H1 (cell line): ENCODE measurements around the gene TMEM45B. TPM values are rescaled to one million over a fixed set of nuclear protein-coding genes. Genes with fewer than 3 reads are reported as not detected.

Experiments
- CTCF ChIA-PET: fragments of 300-600 bp; sonication (Branson Sonifier 250); formaldehyde crosslinking; loops from one replicate; lab custom pipeline; 2021; ENCODE audit not compliant: partially characterized antibody; lab: Charles Lee
- POLR2A ChIA-PET: fragments of 300-600 bp; sonication (Branson Sonifier 250); formaldehyde crosslinking; loops from one replicate; lab custom pipeline; 2021; ENCODE audit warnings: inconsistent platforms; ENCODE audit not compliant: partially characterized antibody; lab: Charles Lee
- DNase-seq, 2 experiments: peaks; one replicate each; pipeline versions ENCODE4 v3.0.0 to v3.0.0-alpha.2; 2010 to 2022; ENCODE audit warnings: low spot score in 2 of 2, low read depth in 1 of 2, mixed read lengths in 1 of 2
- FAIRE-seq: peaks from 2 replicates; lab custom pipeline; 2011; peaks lifted over from hg19 to GRCh38; lab: Jason Lieb, UNC
- H2AFZ ChIP-seq: 2 replicates; pipeline ENCODE4 v1.8.1; 2012; ENCODE audit warnings: low read length, inconsistent platforms
- H2AK5ac ChIP-seq: 2 replicates; pipeline ENCODE4 v1.6.1; 2013; ENCODE audit warnings: low read depth, low read length
- H2BK120ac ChIP-seq: replicated peaks from 2 replicates; pipeline ENCODE3; 2013; ENCODE audit warnings: low read depth, low read length, inconsistent platforms
- H2BK12ac ChIP-seq: 2 replicates; pipeline ENCODE4 v1.6.1; 2013; ENCODE audit warnings: low read depth, low read length
- H2BK15ac ChIP-seq: 2 replicates; pipeline ENCODE4 v1.6.1; 2013; ENCODE audit warnings: low read length
- H2BK20ac ChIP-seq: 2 replicates; pipeline ENCODE4 v1.6.1; 2013; ENCODE audit warnings: low read length
- H2BK5ac ChIP-seq: 2 replicates; pipeline ENCODE4 v1.6.1; 2013; ENCODE audit warnings: low read depth, low read length
- H3K14ac ChIP-seq: 2 replicates; pipeline ENCODE4 v1.6.1; 2013; ENCODE audit warnings: inconsistent platforms; ENCODE audit not compliant: insufficient read length
- H3K18ac ChIP-seq: 2 replicates; pipeline ENCODE4 v1.6.1; 2013; ENCODE audit warnings: low read length; ENCODE audit errors: extremely low read depth
- H3K23ac ChIP-seq: 2 replicates; pipeline ENCODE4 v1.6.1; 2013; ENCODE audit warnings: inconsistent platforms; ENCODE audit not compliant: insufficient read length
- H3K23me2 ChIP-seq: 2 replicates; pipeline ENCODE4 v1.6.1; 2013; ENCODE audit warnings: low read depth, low read length
- H3K27ac ChIP-seq: 2 replicates; pipeline ENCODE4 v1.6.1; 2011; ENCODE audit warnings: low read depth, low read length, inconsistent platforms
- H3K27me3 ChIP-seq, 4 experiments: replicated peaks in 1 of 4; 1 replicate in 1 of 4; 2 replicates in 3 of 4; pipeline versions ENCODE4 v1.6.1 to v1.8.1; 2011 to 2013; ENCODE audit warnings: low read length in 3 of 4, mild to moderate bottlenecking in 3 of 4, inconsistent platforms in 2 of 4, mixed read lengths in 2 of 4, moderate library complexity in 1 of 4; ENCODE audit not compliant: control insufficient read depth in 3 of 4, insufficient read depth in 3 of 4; ENCODE audit errors: extremely low read depth in 1 of 4
- H3K36me3 ChIP-seq, 4 experiments: 2 replicates each; pipeline versions ENCODE4 v1.6.1 to v1.8.1; 2011 to 2013; ENCODE audit warnings: mild to moderate bottlenecking in 4 of 4, low read length in 3 of 4, moderate library complexity in 2 of 4, control low read depth in 1 of 4, inconsistent platforms in 1 of 4; ENCODE audit not compliant: insufficient read depth in 4 of 4, control insufficient read depth in 2 of 4
- H3K4ac ChIP-seq: replicated peaks from 2 replicates; pipeline ENCODE3; 2013; ENCODE audit warnings: low read length, low read depth, mixed read lengths, inconsistent platforms; ENCODE audit not compliant: insufficient read length
- H3K4me1 ChIP-seq, 4 experiments: replicated peaks in 1 of 4; 1 replicate in 1 of 4; 2 replicates in 3 of 4; pipeline versions ENCODE4 v1.6.1 to v1.8.1; 2011 to 2013; ENCODE audit warnings: low read length in 3 of 4, inconsistent platforms in 2 of 4, mixed read lengths in 1 of 4; ENCODE audit not compliant: insufficient read depth in 4 of 4, control insufficient read depth in 3 of 4
- H3K4me2 ChIP-seq, 2 experiments: 2 replicates each; pipeline versions ENCODE4 v1.6.1 to v1.8.1; 2011 to 2013; ENCODE audit warnings: low read depth in 2 of 2, low read length in 2 of 2, control low read depth in 1 of 2, inconsistent platforms in 1 of 2, mild to moderate bottlenecking in 1 of 2; ENCODE audit not compliant: insufficient read depth in 1 of 2
- H3K4me3 ChIP-seq, 4 experiments: fragments of 200-600, 300-600 bp in 1 of 4; sonication (generic), shearing (Covaris generic), sonication (Bioruptor Twin) in 1 of 4; 2 replicates each; pipeline versions ENCODE4 v1.5.1 to v1.8.1; 2011 to 2016; ENCODE audit warnings: low read length in 4 of 4, low read depth in 3 of 4, control low read depth in 2 of 4, inconsistent platforms in 2 of 4, mild to moderate bottlenecking in 2 of 4, mixed read lengths in 1 of 4, moderate library complexity in 1 of 4; ENCODE audit not compliant: insufficient read depth in 2 of 4; ENCODE audit errors: extremely low read depth in 1 of 4
- H3K56ac ChIP-seq: replicated peaks from 2 replicates; pipeline ENCODE3; 2013; ENCODE audit warnings: low read depth, mild to moderate bottlenecking, mixed read lengths, low read length, inconsistent platforms; ENCODE audit not compliant: insufficient read length
- H3K79me1 ChIP-seq: 2 replicates; pipeline ENCODE4 v1.6.1; 2013; ENCODE audit warnings: low read depth, low read length, control low read depth
- H3K79me2 ChIP-seq, 2 experiments: 2 replicates each; pipeline versions ENCODE4 v1.6.1 to v1.8.1; 2012 to 2013; ENCODE audit warnings: low read length in 2 of 2, mild to moderate bottlenecking in 2 of 2, inconsistent platforms in 1 of 2; ENCODE audit not compliant: insufficient read depth in 2 of 2, control insufficient read depth in 1 of 2
- H3K9ac ChIP-seq, 4 experiments: replicated peaks in 1 of 4; 1 replicate in 1 of 4; 2 replicates in 3 of 4; pipeline versions ENCODE4 v1.6.1 to v1.8.1; 2011 to 2013; ENCODE audit warnings: low read depth in 3 of 4, low read length in 3 of 4, control low read depth in 2 of 4, mild to moderate bottlenecking in 2 of 4, moderate library complexity in 2 of 4, inconsistent platforms in 1 of 4; ENCODE audit errors: extremely low read depth in 1 of 4
- H3K9me3 ChIP-seq, 2 experiments: 2 replicates each; pipeline versions ENCODE4 v1.6.1 to v1.8.1; 2012 to 2013; ENCODE audit warnings: mild to moderate bottlenecking in 2 of 2, moderate library complexity in 2 of 2, control low read depth in 1 of 2, inconsistent platforms in 1 of 2, low read depth in 1 of 2, low read length in 1 of 2, mixed read lengths in 1 of 2; ENCODE audit not compliant: insufficient read depth in 2 of 2
- H4K20me1 ChIP-seq, 2 experiments: replicated peaks in 1 of 2; 2 replicates each; pipeline versions ENCODE3 to v1.8.1; 2011 to 2013; ENCODE audit warnings: inconsistent platforms in 2 of 2, low read length in 2 of 2, mild to moderate bottlenecking in 1 of 2; ENCODE audit not compliant: insufficient read depth in 2 of 2, control insufficient read depth in 1 of 2
- H4K5ac ChIP-seq: 2 replicates; pipeline ENCODE4 v1.6.1; 2013; ENCODE audit warnings: low read length, low read depth, mixed read lengths, inconsistent platforms; ENCODE audit not compliant: insufficient read length
- H4K8ac ChIP-seq: 2 replicates; pipeline ENCODE4 v1.8.0; 2013; ENCODE audit warnings: mild to moderate bottlenecking, moderate library complexity, low read length, inconsistent platforms; ENCODE audit not compliant: insufficient read depth; ENCODE audit errors: extremely low read depth
- H4K91ac ChIP-seq: replicated peaks from 2 replicates; pipeline ENCODE3; 2013; ENCODE audit warnings: low read length, mixed read lengths, inconsistent platforms; ENCODE audit not compliant: insufficient read length
- CBX5 ChIP-seq: fragments of 300-800, 300-1000 bp; sonication (generic); IDR thresholded peaks from 2 replicates; pipeline ENCODE4 v1.7.1; 2016; ENCODE audit warnings: antibody characterized with exemption, low read length, low read depth
- CHD2 ChIP-seq: IDR thresholded peaks from 2 replicates; pipeline ENCODE4 v1.6.1; 2012; ENCODE audit warnings: low read length, improper control_type of control experiment
- EZH2 ChIP-seq: fragments of 200-600 bp; sonication (generic); IDR thresholded peaks from 2 replicates; pipeline ENCODE4 v1.7.1; 2012; ENCODE audit warnings: low read depth, mild to moderate bottlenecking, moderate library complexity, low read length, inconsistent platforms; ENCODE audit not compliant: severe bottlenecking
- HDAC6 ChIP-seq: IDR thresholded peaks from one replicate; pipeline ENCODE4 v1.7.1; 2012; ENCODE audit warnings: low read depth, mild to moderate bottlenecking, inconsistent platforms, low read length, moderate library complexity
- NRF1 ChIP-seq: IDR thresholded peaks from 2 replicates; pipeline ENCODE4 v1.6.1; 2011; ENCODE audit warnings: mild to moderate bottlenecking, low read depth, low read length, improper control_type of control experiment
- PHF8 ChIP-seq: fragments of 200-600 bp; sonication (generic); conservative IDR thresholded peaks from 2 replicates; pipeline ENCODE4 v1.7.1; 2012; ENCODE audit warnings: low read depth, mild to moderate bottlenecking, inconsistent platforms, low read length, moderate library complexity
- RFX5 ChIP-seq: IDR thresholded peaks from 2 replicates; pipeline ENCODE4 v1.6.1; 2011; ENCODE audit warnings: low read depth, low read length, improper control_type of control experiment, borderline replicate concordance
- SIN3A ChIP-seq, 2 experiments: IDR thresholded peaks in 1 of 2; conservative IDR thresholded peaks in 1 of 2; 2 replicates each; pipeline ENCODE4 v1.6.1; 2011 to 2012; ENCODE audit warnings: low read length in 2 of 2, improper control_type of control experiment in 1 of 2, low read depth in 1 of 2, mild to moderate bottlenecking in 1 of 2
- SIRT6 ChIP-seq: IDR thresholded peaks from one replicate; pipeline ENCODE4 v1.7.1; 2012; ENCODE audit warnings: low read length, inconsistent platforms
- SIX5 ChIP-seq: IDR thresholded peaks from 2 replicates; pipeline ENCODE4 v1.6.1; 2011; ENCODE audit warnings: mild to moderate bottlenecking, low read depth, low read length
- TAF1 ChIP-seq: IDR thresholded peaks from 2 replicates; pipeline ENCODE4 v1.6.1; 2011; ENCODE audit warnings: mild to moderate bottlenecking, low read depth, low read length
- WGBS, 2 experiments: shearing (Covaris generic) in 1 of 2; methylation state at CpG; one replicate each; pipeline versions ENCODE4 v1.1.6 to v1.1.7; 2013 to 2015; ENCODE audit warnings: low lambda C conversion rate in 2 of 2, mixed read lengths in 2 of 2, inconsistent platforms in 1 of 2, low coverage in 1 of 2, missing lambda C conversion rate in 1 of 2; ENCODE audit not compliant: insufficient replicate concordance in 2 of 2, insufficient coverage in 1 of 2, insufficient read length in 1 of 2; ENCODE audit errors: extremely low coverage in 1 of 2, missing lambda C conversion rate in 1 of 2; 5-methylcytosine and 5-hydroxymethylcytosine counted together
- polyA plus RNA-seq, 7 experiments: library from polyadenylated mRNA; depleted of rRNA in 3 of 7; stranded (reverse) in 5 of 7; unstranded in 2 of 7; fragments of >200 nt in 5 of 7; fragments of 200-250 nt in 2 of 7; gene quantifications; 1 replicate in 5 of 7; 2 replicates in 1 of 7; 4 replicates in 1 of 7; pipeline versions ENCODE4 v1.2.1 to v1.2.3, GENCODE V29; 2011 to 2013; ENCODE audit warnings: missing spikeins in 2 of 7, mixed read lengths in 2 of 7
- total RNA-seq: library from RNA; stranded (reverse); fragmentation: NEBNext Ultra II Directional; extraction: Animal tissue kit (Norgen Biotek cat#: 25700); gene quantifications from 2 replicates; pipeline ENCODE4 v1.2.1, GENCODE V29; 2021

The TMEM45B gene
- total and polyA plus RNA-seq, 2 of the 8 experiments (the other 6 are each of a cell fraction or from before 2014, with no cell fraction given): 0.23 TPM; not detected in 1

GRCh38 chr11:129895126-129896041, 79.7 kb downstream of the TMEM45B start, which contains the start of gene NFRKB:
TSS of gene NFRKB (minus strand) at chr11:129895578. CDS start at chr11:129892849, 2,729 bp downstream.
- FAIRE-seq: no peak
- no peak for TF ChIP-seq RFX5
- TF ChIP-seq SIX5: no peak
- TF ChIP-seq SIN3A (conservative IDR thresholded peaks at IDR 0.05 in 1 of 2, IDR thresholded peaks at IDR 0.05 in 1 of 2; ENCODE audit: low read depth in 1 of 2, low read length in 2 of 2): peak; percentile 25 to 37; a peak in 1 of 4 replicates
- no peak for TF ChIP-seq CBX5
- TF ChIP-seq PHF8: peak; percentile 86
- no peak for TF ChIP-seq EZH2
- no peak for TF ChIP-seq SIRT6
- peak; percentile 48 for TF ChIP-seq TAF1
- no peak for TF ChIP-seq CHD2
- peak; percentile 27; the same call in 1 of the 2 replicates for TF ChIP-seq NRF1
- no peak for TF ChIP-seq HDAC6

More at GRCh38 chr11:129895126-129896041, 79.7 kb downstream of the TMEM45B start, which contains the start of gene NFRKB:
- Histone ChIP-seq H3K36me3 (peaks cover 6 to 29% (median 18%) of the 10 kb centered on the region in 4 experiments), H2AK5ac (no peak within 1 kb of the TSS), H3K4me2 (peak within 1 kb of the TSS; percentile 84 to 92), H4K91ac (peak within 1 kb of the TSS; percentile 11), H3K27me3 (no peaks in the 10 kb centered on the region), H3K4me1 (peaks cover 1 to 7% (median 3%) of the 10 kb centered on the region in 4 experiments), H3K14ac (no peak within 1 kb of the TSS), H3K9me3 (no peaks in the 10 kb centered on the region), H3K27ac (peak within 1 kb of the TSS; percentile 39; the same call in 1 of the 2 replicates), H3K79me1 (peaks cover 4% of the 10 kb centered on the region; the same call in 1 of the 2 replicates), H4K5ac (peak within 1 kb of the TSS; percentile 70), H3K23ac (no peak within 1 kb of the TSS), H4K20me1 (peaks cover 0 to 2% of the 10 kb centered on the region in 2 experiments), H2BK20ac (no peak within 1 kb of the TSS), H3K9ac (peak within 1 kb of the TSS in 3 of 4 experiments; percentile 36 to 72 (median 44); a peak in 5 of 7 replicates), H4K8ac (peak within 1 kb of the TSS; percentile 51; the same call in 1 of the 2 replicates), H3K4ac (no peak within 1 kb of the TSS), H3K18ac (peak within 1 kb of the TSS; percentile 88), H3K56ac (peak within 1 kb of the TSS; percentile 26), H2BK5ac (no peak within 1 kb of the TSS; the same call in 1 of the 2 replicates), H3K23me2 (peaks cover 10% of the 10 kb centered on the region), H3K4me3 (peak within 1 kb of the TSS; percentile 77 to 96 (median 89)), H2AFZ (peak within 1 kb of the TSS; percentile 98), H2BK120ac (no peak within 1 kb of the TSS), H3K79me2 (peaks cover 4 to 17% of the 10 kb centered on the region in 2 experiments), H2BK15ac (no peak within 1 kb of the TSS), H2BK12ac (no peak within 1 kb of the TSS)
- 6% methylated on average over 30 of the region's 77 CpGs; no CpG with 5 or more reads in 1 of the 2 experiments for WGBS, 2 experiments
- DNase-seq: peak; percentile 75 to 97
- ChIA-PET CTCF (interaction anchor here (1.1 to 1.7 kb wide), 3 partner anchors 13 to 26 kb away, joined by 3 to 4 read pairs (median 3); no protein-coding TSS in a partner anchor), POLR2A (interaction anchor here (0.9 to 1.7 kb wide), 7 partner anchors 9 to 753 kb away, joined by 3 to 4 read pairs (median 3); no protein-coding TSS in a partner anchor)
